Stimulated activated CD4-positive, alpha-beta T cell treated with anti-CD3 and anti-CD28 coated beads, Interleukin-1b, Interleukin-23, amount 100 ng/mL, for 48 hours (primary cell): ENCODE measurements around the gene EIF2B2.

Source experiments
- DNase-seq: peaks from one replicate; pipeline ENCODE4 v3.0.0-alpha.2; 2020

Gene EIF2B2

GRCh38 chr14:75046899-75047298, 44.2 kb downstream of the EIF2B2 start:
- DNase-seq = no peak

GRCh38 chr14:75047506-75047905, 44.8 kb downstream of the EIF2B2 start:
- DNase-seq = no peak

GRCh38 chr14:75048101-75048500, 45.4 kb downstream of the EIF2B2 start:
- no peak for DNase-seq

GRCh38 chr14:75049136-75049535, 46.4 kb downstream of the EIF2B2 start:
- no peak for DNase-seq

- DNase-seq = no peak
These were observed 47.0 kb downstream of the EIF2B2 start for GRCh38 chr14:75049731-75050201.

- peak; percentile 77 for DNase-seq
These were observed 48.3 kb downstream of the EIF2B2 start, which contains the start of gene MLH3 for GRCh38 chr14:75050852-75051555. MLH3 (minus strand) TSS chr14:75051467; CDS start chr14:75049655, 1,812 bp downstream.

GRCh38 chr14:75051556-75051899, 48.8 kb downstream of the EIF2B2 start:
- DNase-seq = no peak

- no peak for DNase-seq
These were observed 50.9 kb downstream of the EIF2B2 start for GRCh38 chr14:75053396-75054291.

GRCh38 chr14:75054421-75054820, 51.7 kb downstream of the EIF2B2 start:
- DNase-seq = no peak

GRCh38 chr14:75059642-75060041, 56.9 kb downstream of the EIF2B2 start:
- no peak for DNase-seq

GRCh38 chr14:75060420-75060819, 57.7 kb downstream of the EIF2B2 start:
- DNase-seq = no peak
